Measurements from ENCODE around the gene CPTP. TPM values are rescaled to one million over a fixed set of nuclear protein-coding genes. Genes with fewer than 3 reads are reported as not detected.
A peak's percentile ranks its signal among the peaks of the same experiment; 100 is the strongest.

The CPTP gene
- total and polyA plus RNA-seq, 2 of the 13 experiments (the other 11 are each of a cell fraction or from before 2014, with no cell fraction given) = 5.5 to 9.3 TPM

- TF ChIP-seq ZHX2 (IDR thresholded peaks at IDR 0.05; ENCODE audit: low read depth) = no peak
- TF ChIP-seq ZHX2 (CRISPR knock-in tag; IDR thresholded peaks at IDR 0.05; ENCODE audit: borderline replicate concordance) = 0 out of 2 replicates have a peak, but pooled peaks have one; percentile 50
- TF ChIP-seq ISX (CRISPR knock-in tag; conservative IDR thresholded peaks at IDR 0.05) = no peak
- TF ChIP-seq ZBTB10 (CRISPR knock-in tag; IDR thresholded peaks at IDR 0.05; ENCODE audit: borderline replicate concordance) = no peak
- peak; percentile 70; the same call in 1 of the 2 replicates for TF ChIP-seq ZNF773 (CRISPR knock-in tag; IDR thresholded peaks at IDR 0.05; ENCODE audit: borderline replicate concordance)
- TF ChIP-seq ZFP36L1 (CRISPR knock-in tag; IDR thresholded peaks at IDR 0.05) = no peak
- TF ChIP-seq ZNF556 (CRISPR knock-in tag; IDR thresholded peaks at IDR 0.05; ENCODE audit: borderline replicate concordance) = no peak
- TF ChIP-seq ZNF292 (CRISPR knock-in tag; IDR thresholded peaks at IDR 0.05; ENCODE audit: borderline replicate concordance, low read depth) = no peak
- peak; percentile 80; the same call in 1 of the 2 replicates for TF ChIP-seq ZNF235 (CRISPR knock-in tag; IDR thresholded peaks at IDR 0.05; ENCODE audit: borderline replicate concordance)
- no peak for TF ChIP-seq POLR2AphosphoS5 (IDR thresholded peaks at IDR 0.05; ENCODE audit: low read depth, low read length)
- no peak for TF ChIP-seq PREB (CRISPR knock-in tag; IDR thresholded peaks at IDR 0.05)
- no peak for TF ChIP-seq MLXIP (CRISPR knock-in tag; IDR thresholded peaks at IDR 0.05; ENCODE audit: borderline replicate concordance)
- peak; percentile 89; the same call in 1 of the 2 replicates for TF ChIP-seq ZNF124 (CRISPR knock-in tag; IDR thresholded peaks at IDR 0.05)
- TF ChIP-seq IKZF4 (CRISPR knock-in tag; IDR thresholded peaks at IDR 0.05; ENCODE audit: borderline replicate concordance, low read depth, not compliant biosample characterization) = peak; percentile 56
- TF ChIP-seq KAT2B (IDR thresholded peaks at IDR 0.05; ENCODE audit: borderline replicate concordance, low read depth, low read length) = no peak
These were observed 10.2 kb downstream of the CPTP start (continued) for GRCh38 chr1:1334835-1335234.
